PC-9 (cell line): ENCODE results near the gene SDE2.

Source experiments
- CTCF ChIP-seq: fragments of 200-600 bp; sonication (generic); conservative IDR thresholded peaks from 2 replicates; pipeline ENCODE4 v1.6.1; 2017; ENCODE audit warnings: mixed run types, antibody characterized with exemption, mild to moderate bottlenecking, moderate library complexity
- EZH2 ChIP-seq: fragments of 200-600 bp; sonication (generic); IDR thresholded peaks from 2 replicates; pipeline ENCODE4 v1.8.0; 2017; ENCODE audit warnings: antibody characterized with exemption, low read depth

DNA sequence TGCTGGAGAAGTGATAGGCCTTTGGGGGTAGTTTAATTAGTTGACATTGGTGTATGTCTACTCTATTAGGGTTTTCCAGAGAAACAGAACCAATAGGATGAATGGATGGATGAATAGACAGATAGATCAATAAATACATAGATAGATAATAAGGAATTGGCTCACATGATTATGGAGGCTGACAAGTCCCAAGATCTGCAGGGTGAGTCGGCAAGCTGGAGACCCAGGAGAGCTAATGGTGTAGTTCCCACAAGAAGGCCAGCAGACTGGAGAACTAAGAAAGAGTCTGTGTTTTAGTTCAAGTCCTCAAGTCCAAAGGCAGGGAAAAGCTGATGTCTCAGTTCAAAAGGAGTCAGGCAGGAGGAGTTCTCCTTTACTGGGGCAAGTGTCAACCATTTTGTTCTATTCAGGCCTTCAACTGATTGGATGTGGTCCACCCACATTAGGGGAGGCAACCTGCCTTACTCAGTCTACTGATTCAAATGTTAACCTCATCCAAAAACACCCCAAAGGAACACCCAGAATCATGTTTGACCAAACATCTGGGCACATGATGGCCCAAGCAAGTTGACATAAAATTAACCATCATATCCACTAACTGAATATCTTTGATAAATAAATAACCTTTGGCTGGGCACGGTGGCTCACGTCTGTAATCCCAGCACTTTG lies 4.5 kb upstream of the SDE2 start:
- TF ChIP-seq CTCF (no peak), EZH2 (no peak)
